H1 (cell line): ENCODE measurements around the gene MCM6. TPM values are rescaled to one million over a fixed set of nuclear protein-coding genes. Genes with fewer than 3 reads are reported as not detected.

ENCODE experiments used
- CTCF ChIA-PET: fragments of 300-600 bp; sonication (Branson Sonifier 250); formaldehyde crosslinking; loops from one replicate; lab custom pipeline; 2021; ENCODE audit not compliant: partially characterized antibody; lab: Charles Lee
- POLR2A ChIA-PET: fragments of 300-600 bp; sonication (Branson Sonifier 250); formaldehyde crosslinking; loops from one replicate; lab custom pipeline; 2021; ENCODE audit warnings: inconsistent platforms; ENCODE audit not compliant: partially characterized antibody; lab: Charles Lee
- DNase-seq, 2 experiments: peaks; one replicate each; pipeline versions ENCODE4 v3.0.0 to v3.0.0-alpha.2; 2010 to 2022; ENCODE audit warnings: low spot score in 2 of 2, low read depth in 1 of 2, mixed read lengths in 1 of 2
- FAIRE-seq: peaks from 2 replicates; lab custom pipeline; 2011; peaks lifted over from hg19 to GRCh38; lab: Jason Lieb, UNC
- H2AFZ ChIP-seq: 2 replicates; pipeline ENCODE4 v1.8.1; 2012; ENCODE audit warnings: low read length, inconsistent platforms
- H2AK5ac ChIP-seq: 2 replicates; pipeline ENCODE4 v1.6.1; 2013; ENCODE audit warnings: low read depth, low read length
- H2BK120ac ChIP-seq: replicated peaks from 2 replicates; pipeline ENCODE3; 2013; ENCODE audit warnings: low read depth, low read length, inconsistent platforms
- H2BK12ac ChIP-seq: 2 replicates; pipeline ENCODE4 v1.6.1; 2013; ENCODE audit warnings: low read depth, low read length
- H2BK15ac ChIP-seq: 2 replicates; pipeline ENCODE4 v1.6.1; 2013; ENCODE audit warnings: low read length
- H2BK20ac ChIP-seq: 2 replicates; pipeline ENCODE4 v1.6.1; 2013; ENCODE audit warnings: low read length
- H2BK5ac ChIP-seq: 2 replicates; pipeline ENCODE4 v1.6.1; 2013; ENCODE audit warnings: low read depth, low read length
- H3K14ac ChIP-seq: 2 replicates; pipeline ENCODE4 v1.6.1; 2013; ENCODE audit warnings: inconsistent platforms; ENCODE audit not compliant: insufficient read length
- H3K18ac ChIP-seq: 2 replicates; pipeline ENCODE4 v1.6.1; 2013; ENCODE audit warnings: low read length; ENCODE audit errors: extremely low read depth
- H3K23ac ChIP-seq: 2 replicates; pipeline ENCODE4 v1.6.1; 2013; ENCODE audit warnings: inconsistent platforms; ENCODE audit not compliant: insufficient read length
- H3K23me2 ChIP-seq: 2 replicates; pipeline ENCODE4 v1.6.1; 2013; ENCODE audit warnings: low read depth, low read length
- H3K27ac ChIP-seq: 2 replicates; pipeline ENCODE4 v1.6.1; 2011; ENCODE audit warnings: low read depth, low read length, inconsistent platforms
- H3K27me3 ChIP-seq, 4 experiments: replicated peaks in 1 of 4; 1 replicate in 1 of 4; 2 replicates in 3 of 4; pipeline versions ENCODE4 v1.6.1 to v1.8.1; 2011 to 2013; ENCODE audit warnings: low read length in 3 of 4, mild to moderate bottlenecking in 3 of 4, inconsistent platforms in 2 of 4, mixed read lengths in 2 of 4, moderate library complexity in 1 of 4; ENCODE audit not compliant: control insufficient read depth in 3 of 4, insufficient read depth in 3 of 4; ENCODE audit errors: extremely low read depth in 1 of 4
- H3K36me3 ChIP-seq, 4 experiments: 2 replicates each; pipeline versions ENCODE4 v1.6.1 to v1.8.1; 2011 to 2013; ENCODE audit warnings: mild to moderate bottlenecking in 4 of 4, low read length in 3 of 4, moderate library complexity in 2 of 4, control low read depth in 1 of 4, inconsistent platforms in 1 of 4; ENCODE audit not compliant: insufficient read depth in 4 of 4, control insufficient read depth in 2 of 4
- H3K4ac ChIP-seq: replicated peaks from 2 replicates; pipeline ENCODE3; 2013; ENCODE audit warnings: low read length, low read depth, mixed read lengths, inconsistent platforms; ENCODE audit not compliant: insufficient read length
- H3K4me1 ChIP-seq, 4 experiments: replicated peaks in 1 of 4; 1 replicate in 1 of 4; 2 replicates in 3 of 4; pipeline versions ENCODE4 v1.6.1 to v1.8.1; 2011 to 2013; ENCODE audit warnings: low read length in 3 of 4, inconsistent platforms in 2 of 4, mixed read lengths in 1 of 4; ENCODE audit not compliant: insufficient read depth in 4 of 4, control insufficient read depth in 3 of 4
- H3K4me2 ChIP-seq, 2 experiments: 2 replicates each; pipeline versions ENCODE4 v1.6.1 to v1.8.1; 2011 to 2013; ENCODE audit warnings: low read depth in 2 of 2, low read length in 2 of 2, control low read depth in 1 of 2, inconsistent platforms in 1 of 2, mild to moderate bottlenecking in 1 of 2; ENCODE audit not compliant: insufficient read depth in 1 of 2
- H3K4me3 ChIP-seq, 4 experiments: fragments of 200-600, 300-600 bp in 1 of 4; sonication (generic), shearing (Covaris generic), sonication (Bioruptor Twin) in 1 of 4; 2 replicates each; pipeline versions ENCODE4 v1.5.1 to v1.8.1; 2011 to 2016; ENCODE audit warnings: low read length in 4 of 4, low read depth in 3 of 4, control low read depth in 2 of 4, inconsistent platforms in 2 of 4, mild to moderate bottlenecking in 2 of 4, mixed read lengths in 1 of 4, moderate library complexity in 1 of 4; ENCODE audit not compliant: insufficient read depth in 2 of 4; ENCODE audit errors: extremely low read depth in 1 of 4
- H3K56ac ChIP-seq: replicated peaks from 2 replicates; pipeline ENCODE3; 2013; ENCODE audit warnings: low read depth, mild to moderate bottlenecking, mixed read lengths, low read length, inconsistent platforms; ENCODE audit not compliant: insufficient read length
- H3K79me1 ChIP-seq: 2 replicates; pipeline ENCODE4 v1.6.1; 2013; ENCODE audit warnings: low read depth, low read length, control low read depth
- H3K79me2 ChIP-seq, 2 experiments: 2 replicates each; pipeline versions ENCODE4 v1.6.1 to v1.8.1; 2012 to 2013; ENCODE audit warnings: low read length in 2 of 2, mild to moderate bottlenecking in 2 of 2, inconsistent platforms in 1 of 2; ENCODE audit not compliant: insufficient read depth in 2 of 2, control insufficient read depth in 1 of 2
- H3K9ac ChIP-seq, 4 experiments: replicated peaks in 1 of 4; 1 replicate in 1 of 4; 2 replicates in 3 of 4; pipeline versions ENCODE4 v1.6.1 to v1.8.1; 2011 to 2013; ENCODE audit warnings: low read depth in 3 of 4, low read length in 3 of 4, control low read depth in 2 of 4, mild to moderate bottlenecking in 2 of 4, moderate library complexity in 2 of 4, inconsistent platforms in 1 of 4; ENCODE audit errors: extremely low read depth in 1 of 4
- H3K9me3 ChIP-seq, 2 experiments: 2 replicates each; pipeline versions ENCODE4 v1.6.1 to v1.8.1; 2012 to 2013; ENCODE audit warnings: mild to moderate bottlenecking in 2 of 2, moderate library complexity in 2 of 2, control low read depth in 1 of 2, inconsistent platforms in 1 of 2, low read depth in 1 of 2, low read length in 1 of 2, mixed read lengths in 1 of 2; ENCODE audit not compliant: insufficient read depth in 2 of 2
- H4K20me1 ChIP-seq, 2 experiments: replicated peaks in 1 of 2; 2 replicates each; pipeline versions ENCODE3 to v1.8.1; 2011 to 2013; ENCODE audit warnings: inconsistent platforms in 2 of 2, low read length in 2 of 2, mild to moderate bottlenecking in 1 of 2; ENCODE audit not compliant: insufficient read depth in 2 of 2, control insufficient read depth in 1 of 2
- H4K5ac ChIP-seq: 2 replicates; pipeline ENCODE4 v1.6.1; 2013; ENCODE audit warnings: low read length, low read depth, mixed read lengths, inconsistent platforms; ENCODE audit not compliant: insufficient read length
- H4K8ac ChIP-seq: 2 replicates; pipeline ENCODE4 v1.8.0; 2013; ENCODE audit warnings: mild to moderate bottlenecking, moderate library complexity, low read length, inconsistent platforms; ENCODE audit not compliant: insufficient read depth; ENCODE audit errors: extremely low read depth
- H4K91ac ChIP-seq: replicated peaks from 2 replicates; pipeline ENCODE3; 2013; ENCODE audit warnings: low read length, mixed read lengths, inconsistent platforms; ENCODE audit not compliant: insufficient read length
- BACH1 ChIP-seq: IDR thresholded peaks from 2 replicates; pipeline ENCODE4 v1.6.1; 2012; ENCODE audit warnings: low read length, improper control_type of control experiment
- CTBP2 ChIP-seq: IDR thresholded peaks from 2 replicates; pipeline ENCODE4 v1.7.0; 2011; ENCODE audit warnings: borderline replicate concordance, mild to moderate bottlenecking, moderate library complexity, mixed read lengths, low read length; ENCODE audit not compliant: insufficient read depth, insufficient read length
- JUN ChIP-seq: IDR thresholded peaks from 2 replicates; pipeline ENCODE4 v1.6.1; 2011; ENCODE audit warnings: low read depth, mild to moderate bottlenecking, improper control_type of control experiment, low read length
- NANOG ChIP-seq: IDR thresholded peaks from 2 replicates; pipeline ENCODE4 v1.6.1; 2011; ENCODE audit warnings: low read length, low read depth, mild to moderate bottlenecking, inconsistent platforms; ENCODE audit not compliant: insufficient read depth, poor library complexity, severe bottlenecking
- NRF1 ChIP-seq: IDR thresholded peaks from 2 replicates; pipeline ENCODE4 v1.6.1; 2011; ENCODE audit warnings: mild to moderate bottlenecking, low read depth, low read length, improper control_type of control experiment
- RBBP5 ChIP-seq: IDR thresholded peaks from 2 replicates; pipeline ENCODE4 v1.7.1; 2012; ENCODE audit warnings: low read depth, mild to moderate bottlenecking, inconsistent platforms, low read length, moderate library complexity, borderline replicate concordance
- SP4 ChIP-seq: IDR thresholded peaks from 2 replicates; pipeline ENCODE4 v1.6.1; 2012; ENCODE audit warnings: low read length, inconsistent platforms
- TBP ChIP-seq: IDR thresholded peaks from 2 replicates; pipeline ENCODE4 v1.6.1; 2011; ENCODE audit warnings: low read depth, low read length, improper control_type of control experiment
- TCF12 ChIP-seq: IDR thresholded peaks from 2 replicates; pipeline ENCODE4 v1.6.1; 2011; ENCODE audit warnings: low read depth, mild to moderate bottlenecking, low read length
- WGBS, 2 experiments: shearing (Covaris generic) in 1 of 2; methylation state at CpG; one replicate each; pipeline versions ENCODE4 v1.1.6 to v1.1.7; 2013 to 2015; ENCODE audit warnings: low lambda C conversion rate in 2 of 2, mixed read lengths in 2 of 2, inconsistent platforms in 1 of 2, low coverage in 1 of 2, missing lambda C conversion rate in 1 of 2; ENCODE audit not compliant: insufficient replicate concordance in 2 of 2, insufficient coverage in 1 of 2, insufficient read length in 1 of 2; ENCODE audit errors: extremely low coverage in 1 of 2, missing lambda C conversion rate in 1 of 2; 5-methylcytosine and 5-hydroxymethylcytosine counted together
- polyA plus RNA-seq, 7 experiments: library from polyadenylated mRNA; depleted of rRNA in 3 of 7; stranded (reverse) in 5 of 7; unstranded in 2 of 7; fragments of >200 nt in 5 of 7; fragments of 200-250 nt in 2 of 7; gene quantifications; 1 replicate in 5 of 7; 2 replicates in 1 of 7; 4 replicates in 1 of 7; pipeline versions ENCODE4 v1.2.1 to v1.2.3, GENCODE V29; 2011 to 2013; ENCODE audit warnings: missing spikeins in 2 of 7, mixed read lengths in 2 of 7
- total RNA-seq: library from RNA; stranded (reverse); fragmentation: NEBNext Ultra II Directional; extraction: Animal tissue kit (Norgen Biotek cat#: 25700); gene quantifications from 2 replicates; pipeline ENCODE4 v1.2.1, GENCODE V29; 2021
- TF ChIP-seq, protein P1 (sequence below): IDR thresholded peaks from 2 replicates; pipeline ENCODE4 v1.6.1; 2012; ENCODE audit warnings: inconsistent platforms
- TF ChIP-seq, protein P2 (sequence below): IDR thresholded peaks from 2 replicates; pipeline ENCODE4 v1.6.1; 2012; ENCODE audit warnings: low read length, inconsistent platforms

The MCM6 gene
- total and polyA plus RNA-seq, 2 of the 8 experiments (the other 6 are each of a cell fraction or from before 2014, with no cell fraction given): 60.2 to 134 TPM

DNA sequence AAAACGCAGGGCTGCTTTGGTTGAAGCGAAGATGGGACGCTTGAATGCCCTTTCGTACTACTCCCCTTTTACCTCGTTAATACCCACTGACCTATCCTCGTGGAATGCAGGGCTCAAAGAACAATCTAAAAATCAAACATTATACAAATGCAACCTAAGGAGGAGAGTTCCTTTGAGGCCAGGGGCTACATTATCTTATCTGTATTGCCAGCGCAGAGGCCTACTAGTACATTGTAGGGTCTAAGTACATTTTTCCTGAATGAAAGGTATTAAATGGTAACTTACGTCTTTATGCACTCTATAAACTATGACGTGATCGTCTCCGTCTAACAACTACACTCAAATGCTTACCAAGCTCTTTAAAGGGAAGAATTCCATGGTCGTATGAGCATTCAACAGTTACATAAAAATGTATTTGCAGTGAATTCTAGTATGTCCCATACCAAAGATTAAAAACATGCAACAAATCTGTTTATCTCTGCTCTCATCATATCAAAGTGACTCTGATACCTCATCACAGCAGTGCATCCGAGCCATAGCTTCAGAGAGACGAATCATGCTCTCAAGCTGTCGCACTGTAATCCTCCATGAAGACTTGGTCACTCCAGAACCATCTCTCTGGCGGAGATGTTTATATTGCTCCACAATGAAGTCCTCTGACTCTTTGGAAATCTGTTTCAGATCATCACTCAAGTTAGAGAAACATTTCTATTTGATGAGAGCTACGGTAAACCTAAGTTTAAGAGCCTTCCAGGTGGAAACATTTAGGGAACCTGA lies 25.2 kb downstream of the MCM6 start:
- no peak for DNase-seq
- no peak overlapping the region for H2BK5ac ChIP-seq
- H3K36me3 ChIP-seq: peaks cover 15 to 92% (median 46%) of the 10 kb centered on the region in 4 experiments
- H3K27me3 ChIP-seq: no peaks in the 10 kb centered on the region
- no peak for FAIRE-seq
- H3K4ac ChIP-seq: no peak overlapping the region
- H3K79me2 ChIP-seq: no peaks in the 10 kb centered on the region
- no peak overlapping the region for H3K23ac ChIP-seq
- H3K18ac ChIP-seq: no peak overlapping the region
- no peak overlapping the region for H3K14ac ChIP-seq
- no peak overlapping the region for H2BK20ac ChIP-seq
- H3K79me1 ChIP-seq: no peaks in the 10 kb centered on the region; the same call in 1 of the 2 replicates
- H2BK120ac ChIP-seq: no peak overlapping the region
- no peaks in the 10 kb centered on the region for H3K4me1 ChIP-seq
- ChIA-PET CTCF (no interaction called here), POLR2A (interaction anchor here (0.9 to 2.0 kb wide), 6 partner anchors 9 to 24 kb away, joined by 3 to 9 read pairs (median 4); partner anchors contain the start of gene LCT)
- H2AFZ ChIP-seq: no peak overlapping the region
- peaks cover under 1 to 1% of the 10 kb centered on the region in 2 experiments for H4K20me1 ChIP-seq
- H3K56ac ChIP-seq: no peak overlapping the region
- no peak overlapping the region for H3K4me2 ChIP-seq
- no peaks in the 10 kb centered on the region for H3K9me3 ChIP-seq
- H2AK5ac ChIP-seq: no peak overlapping the region
- H3K23me2 ChIP-seq: no peaks in the 10 kb centered on the region
- no peak overlapping the region for H2BK12ac ChIP-seq
- H3K9ac ChIP-seq: no peak overlapping the region
- no peak overlapping the region for H4K5ac ChIP-seq
- H4K91ac ChIP-seq: no peak overlapping the region
- no peak overlapping the region for H4K8ac ChIP-seq
- WGBS, 2 experiments: 90% methylated on average over 17 of the region's 17 CpGs; no CpG with 5 or more reads in 1 of the 2 experiments
- H3K27ac ChIP-seq: no peak overlapping the region
- no peak overlapping the region for H3K4me3 ChIP-seq
- H2BK15ac ChIP-seq: no peak overlapping the region
- no peak for TF ChIP-seq SP4
- TF ChIP-seq BACH1: no peak
- no peak for TF ChIP-seq NANOG
- TF ChIP-seq JUN: no peak
- TF ChIP-seq RBBP5: no peak
- no peak for TF ChIP-seq TCF12
- TF ChIP-seq, protein P1, sequence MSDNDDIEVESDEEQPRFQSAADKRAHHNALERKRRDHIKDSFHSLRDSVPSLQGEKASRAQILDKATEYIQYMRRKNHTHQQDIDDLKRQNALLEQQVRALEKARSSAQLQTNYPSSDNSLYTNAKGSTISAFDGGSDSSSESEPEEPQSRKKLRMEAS: no peak
- TF ChIP-seq TBP: no peak
- TF ChIP-seq CTBP2: no peak
- TF ChIP-seq NRF1: no peak
- TF ChIP-seq, protein P2, sequence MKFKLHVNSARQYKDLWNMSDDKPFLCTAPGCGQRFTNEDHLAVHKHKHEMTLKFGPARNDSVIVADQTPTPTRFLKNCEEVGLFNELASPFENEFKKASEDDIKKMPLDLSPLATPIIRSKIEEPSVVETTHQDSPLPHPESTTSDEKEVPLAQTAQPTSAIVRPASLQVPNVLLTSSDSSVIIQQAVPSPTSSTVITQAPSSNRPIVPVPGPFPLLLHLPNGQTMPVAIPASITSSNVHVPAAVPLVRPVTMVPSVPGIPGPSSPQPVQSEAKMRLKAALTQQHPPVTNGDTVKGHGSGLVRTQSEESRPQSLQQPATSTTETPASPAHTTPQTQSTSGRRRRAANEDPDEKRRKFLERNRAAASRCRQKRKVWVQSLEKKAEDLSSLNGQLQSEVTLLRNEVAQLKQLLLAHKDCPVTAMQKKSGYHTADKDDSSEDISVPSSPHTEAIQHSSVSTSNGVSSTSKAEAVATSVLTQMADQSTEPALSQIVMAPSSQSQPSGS: no peak
